CD14-positive monocyte (primary cell): Measurements from ENCODE around the gene SERPINA1. TPM values are rescaled to one million over a fixed set of nuclear protein-coding genes. Genes with fewer than 3 reads are reported as not detected.

ENCODE experiments used
- DNase-seq, 3 donors: peaks; one replicate each; pipeline ENCODE4 v3.0.0-alpha.2; 2011 to 2022
- H2AFZ ChIP-seq: 2 replicates; pipeline ENCODE4 v1.6.0; 2012; ENCODE audit warnings: mild to moderate bottlenecking, low read depth, low read length, inconsistent platforms; ENCODE audit not compliant: insufficient read depth, poor library complexity, severe bottlenecking
- H3K27ac ChIP-seq, 2 donors: 1 replicate in 1 of 2; 2 replicates in 1 of 2; pipeline ENCODE4 v1.5.1; 2012 to 2013; ENCODE audit warnings: low read length in 2 of 2, control low read depth in 1 of 2, inconsistent platforms in 1 of 2, low read depth in 1 of 2, mild to moderate bottlenecking in 1 of 2
- H3K27me3 ChIP-seq, 2 donors: one replicate each; pipeline versions ENCODE4 v1.6.0 to v1.6.1; 2011 to 2013; ENCODE audit warnings: low read length in 2 of 2; ENCODE audit not compliant: control insufficient read depth in 2 of 2, insufficient read depth in 2 of 2
- H3K36me3 ChIP-seq, 2 donors: replicated peaks in 1 of 2; 1 replicate in 1 of 2; 2 replicates in 1 of 2; pipeline versions ENCODE4 v1.5.1 to v1.6.1; 2012 to 2013; ENCODE audit warnings: low read length in 2 of 2, control low read depth in 1 of 2, inconsistent platforms in 1 of 2, mild to moderate bottlenecking in 1 of 2; ENCODE audit not compliant: insufficient read depth in 2 of 2, control insufficient read depth in 1 of 2
- H3K4me1 ChIP-seq, 2 donors: 1 replicate in 1 of 2; 2 replicates in 1 of 2; pipeline versions ENCODE4 v1.5.1 to v1.6.1; 2012 to 2013; ENCODE audit warnings: low read length in 2 of 2, control low read depth in 1 of 2, inconsistent platforms in 1 of 2, mild to moderate bottlenecking in 1 of 2, moderate library complexity in 1 of 2; ENCODE audit not compliant: insufficient read depth in 2 of 2, control insufficient read depth in 1 of 2
- H3K4me2 ChIP-seq: replicated peaks from 2 replicates; pipeline ENCODE3; 2012; ENCODE audit warnings: low read length, moderate library complexity, mild to moderate bottlenecking; ENCODE audit not compliant: poor library complexity, severe bottlenecking; ENCODE audit errors: extremely low read depth
- H3K4me3 ChIP-seq, 3 experiments: fragments of 200-600 bp in 1 of 3; sonication (generic) in 1 of 3; replicated peaks in 1 of 3; 1 replicate in 2 of 3; 2 replicates in 1 of 3; pipeline ENCODE4 v1.5.1; 2011 to 2013; ENCODE audit warnings: low read length in 3 of 3, mild to moderate bottlenecking in 3 of 3, control low read depth in 2 of 3, low read depth in 2 of 3, inconsistent platforms in 1 of 3, moderate library complexity in 1 of 3
- H3K79me2 ChIP-seq: 2 replicates; pipeline ENCODE4 v1.6.0; 2012; ENCODE audit warnings: mild to moderate bottlenecking, control low read depth, inconsistent platforms, low read length, moderate library complexity; ENCODE audit not compliant: insufficient read depth
- H3K9ac ChIP-seq: 2 replicates; pipeline ENCODE4 v1.6.0; 2017; ENCODE audit warnings: low read length, mild to moderate bottlenecking; ENCODE audit not compliant: insufficient read depth, poor library complexity, severe bottlenecking
- H3K9me3 ChIP-seq, 2 donors: replicated peaks in 1 of 2; 1 replicate in 1 of 2; 2 replicates in 1 of 2; pipeline versions ENCODE4 v1.5.1 to v1.6.1; 2012 to 2013; ENCODE audit warnings: low read length in 2 of 2, control low read depth in 1 of 2; ENCODE audit not compliant: control insufficient read depth in 1 of 2, insufficient read depth in 1 of 2
- H4K20me1 ChIP-seq: 2 replicates; pipeline ENCODE4 v1.6.0; 2012; ENCODE audit warnings: mild to moderate bottlenecking, low read length, control low read depth, moderate library complexity; ENCODE audit not compliant: insufficient read depth
- H3K27ac Mint-ChIP-seq, 7 donors: one replicate each; pipeline ENCODE4 v1.8.0; 2020; ENCODE audit warnings: mild to moderate bottlenecking in 7 of 7, mixed read lengths in 7 of 7, moderate library complexity in 6 of 7, inconsistent platforms in 2 of 7
- H3K27me3 Mint-ChIP-seq, 3 donors: one replicate each; pipeline ENCODE4 v1.8.0; 2021 to 2022; ENCODE audit warnings: low read depth in 3 of 3, mild to moderate bottlenecking in 3 of 3, mixed read lengths in 3 of 3, moderate library complexity in 3 of 3, inconsistent platforms in 1 of 3
- H3K36me3 Mint-ChIP-seq, 2 donors: one replicate each; pipeline ENCODE4 v1.8.0; 2020; ENCODE audit warnings: mixed read lengths in 2 of 2, inconsistent platforms in 1 of 2, mild to moderate bottlenecking in 1 of 2
- H3K4me1 Mint-ChIP-seq: one replicate; pipeline ENCODE4 v1.8.0; 2020; ENCODE audit warnings: mild to moderate bottlenecking, mixed read lengths
- H3K4me3 Mint-ChIP-seq, 2 donors: one replicate each; pipeline ENCODE4 v1.8.0; 2020; ENCODE audit warnings: mild to moderate bottlenecking in 2 of 2, mixed read lengths in 2 of 2, moderate library complexity in 1 of 2
- H3K9me3 Mint-ChIP-seq, 7 donors: one replicate each; pipeline ENCODE4 v1.8.0; 2020 to 2022; ENCODE audit warnings: mixed read lengths in 7 of 7, mild to moderate bottlenecking in 6 of 7, moderate library complexity in 6 of 7, inconsistent platforms in 2 of 7
- CTCF ChIP-seq: fragments of 200-600 bp; IDR thresholded peaks from one replicate; pipeline ENCODE4 v1.8.0; 2022; ENCODE audit warnings: antibody characterized with exemption, mild to moderate bottlenecking
- WGBS: methylation state at CpG from one replicate; pipeline ENCODE4 v1.1.5; 2013; ENCODE audit warnings: missing lambda C conversion rate; ENCODE audit not compliant: insufficient coverage; 5-methylcytosine and 5-hydroxymethylcytosine counted together
- intact Hi-C, 2 donors: fragments of 100-400 bp; cut with micrococcal nuclease; formaldehyde crosslinking; loops; one replicate each; pipeline versions ENCODE4 v1.15.0 to v1.15.1; 2023
- polyA plus RNA-seq, 3 donors: library from polyadenylated mRNA; depleted of rRNA in 1 of 3; unstranded in 2 of 3; stranded (reverse) in 1 of 3; fragments of 300-500 nt in 2 of 3; fragments of >200 nt in 1 of 3; fragmentation: Illumina TruSeq in 2 of 3; gene quantifications; 1 replicate in 2 of 3; 2 replicates in 1 of 3; pipeline ENCODE4 v1.2.3, GENCODE V29; 2012 to 2021

The SERPINA1 gene
- polyA plus RNA-seq, 3 donors = 1,278 to 2,075 (median 2,042) TPM

- Mint-ChIP-seq H3K27me3 (peaks cover 0 to 1% (median 0%) of the 10 kb centered on the region in 3 donors), H3K4me1 (peaks cover 25% of the 10 kb centered on the region), H3K4me3 (no peak overlapping the region), H3K27ac (no peak overlapping the region), H3K9me3 (peaks cover 0 to 5% (median 4%) of the 10 kb centered on the region in 7 donors), H3K36me3 (peaks cover 2 to 4% of the 10 kb centered on the region in 2 donors)
- no peaks in the 10 kb centered on the region for H3K27me3 ChIP-seq
- no peaks in the 10 kb centered on the region for H3K9me3 ChIP-seq
- no peaks in the 10 kb centered on the region for H3K79me2 ChIP-seq
- no peak overlapping the region for H3K9ac ChIP-seq
- peaks cover 36 to 57% of the 10 kb centered on the region in 2 donors for H3K4me1 ChIP-seq
- H3K36me3 ChIP-seq = no peaks in the 10 kb centered on the region
- 100% methylated on average over 1 of the region's 1 CpG for WGBS
- no peak overlapping the region for H2AFZ ChIP-seq
- no peak overlapping the region for H3K4me2 ChIP-seq
- H4K20me1 ChIP-seq = no peaks in the 10 kb centered on the region
- no peak for TF ChIP-seq CTCF
- no peak overlapping the region for H3K4me3 ChIP-seq
- intact Hi-C loops = no loop called here
- no peak for DNase-seq
- H3K27ac ChIP-seq = no peak overlapping the region
These were observed 12.7 kb upstream of the SERPINA1 start for GRCh38 chr14:94401083-94401482.

GRCh38 chr14:94400422-94400841 lies 12.0 kb upstream of the SERPINA1 start:
- Histone ChIP-seq H3K27me3 (no peaks in the 10 kb centered on the region), H2AFZ (no peak overlapping the region), H3K4me2 (no peak overlapping the region), H3K79me2 (no peaks in the 10 kb centered on the region), H3K9ac (no peak overlapping the region), H3K27ac (no peak overlapping the region), H3K4me1 (peaks cover 40 to 57% of the 10 kb centered on the region in 2 donors), H4K20me1 (no peaks in the 10 kb centered on the region), H3K36me3 (no peaks in the 10 kb centered on the region), H3K4me3 (no peak overlapping the region), H3K9me3 (no peaks in the 10 kb centered on the region)
- Mint-ChIP-seq H3K27me3 (peaks cover 0 to 1% (median 0%) of the 10 kb centered on the region in 3 donors), H3K36me3 (peaks cover 3 to 4% of the 10 kb centered on the region in 2 donors), H3K4me1 (peaks cover 31% of the 10 kb centered on the region), H3K4me3 (no peak overlapping the region), H3K27ac (no peak overlapping the region), H3K9me3 (peaks cover 0 to 7% (median 3%) of the 10 kb centered on the region in 7 donors)
- 100% methylated on average over 1 of the region's 3 CpGs for WGBS
- no peak for TF ChIP-seq CTCF
- DNase-seq = no peak
- intact Hi-C loops = no loop called here
